Left ventricle myocardium inferior (tissue), 1 donor: ENCODE results near the gene KIAA1671. TPM values are rescaled to one million over a fixed set of nuclear protein-coding genes. Genes with fewer than 3 reads are reported as not detected.

ENCODE experiments used
- DNase-seq: peaks from one replicate; pipeline ENCODE4 v3.0.0-alpha.2; 2020
- H3K27ac ChIP-seq: fragments of 200-600 bp; replicated peaks from 2 replicates; pipeline ENCODE4 v1.8.0; 2021
- H3K27me3 ChIP-seq: fragments of 200-600 bp; 2 replicates; pipeline ENCODE4 v1.8.0; 2021; ENCODE audit warnings: low read depth
- H3K36me3 ChIP-seq: fragments of 200-600 bp; 2 replicates; pipeline ENCODE4 v1.8.0; 2021
- H3K4me1 ChIP-seq: fragments of 200-600 bp; 2 replicates; pipeline ENCODE4 v1.8.0; 2021
- H3K4me3 ChIP-seq: fragments of 200-600 bp; 2 replicates; pipeline ENCODE4 v1.8.0; 2021; ENCODE audit warnings: mild to moderate bottlenecking, moderate library complexity
- H3K9me3 ChIP-seq: fragments of 200-600 bp; replicated peaks from 2 replicates; pipeline ENCODE4 v1.8.0; 2021
- intact Hi-C: fragments of 100-400 bp; cut with micrococcal nuclease; formaldehyde crosslinking; loops from one replicate; pipeline ENCODE4 v1.11.0; 2022
- total RNA-seq: library from RNA; stranded (reverse); fragmentation: NEBNext Ultra II Directional; extraction: Animal tissue kit (Norgen Biotek cat#: 25700); gene quantifications from one replicate; pipeline ENCODE4 v1.2.1, GENCODE V29; 2021
- TF ChIP-seq, protein P1 (sequence below): fragments of 200-600 bp; IDR thresholded peaks from 2 replicates; pipeline ENCODE4 v1.8.0; 2021; ENCODE audit warnings: antibody characterized with exemption, mild to moderate bottlenecking, borderline replicate concordance
- donor health status: DM: no; HTN: yes; CAD: no; lungs with severe emphysema.

Gene KIAA1671
- total RNA-seq, 1 donor from 2014 or later, result 12.2 TPM

GRCh38 chr22:25006354-25006753, 53.8 kb downstream of the KIAA1671 start:
- H3K4me3 ChIP-seq, result no peak overlapping the region
- peaks cover 30% of the 10 kb centered on the region for H3K4me1 ChIP-seq
- H3K9me3 ChIP-seq, result no peaks in the 10 kb centered on the region
- intact Hi-C loops, result no loop called here
- no peak for DNase-seq
- H3K27me3 ChIP-seq, result no peaks in the 10 kb centered on the region
- TF ChIP-seq, protein P1, sequence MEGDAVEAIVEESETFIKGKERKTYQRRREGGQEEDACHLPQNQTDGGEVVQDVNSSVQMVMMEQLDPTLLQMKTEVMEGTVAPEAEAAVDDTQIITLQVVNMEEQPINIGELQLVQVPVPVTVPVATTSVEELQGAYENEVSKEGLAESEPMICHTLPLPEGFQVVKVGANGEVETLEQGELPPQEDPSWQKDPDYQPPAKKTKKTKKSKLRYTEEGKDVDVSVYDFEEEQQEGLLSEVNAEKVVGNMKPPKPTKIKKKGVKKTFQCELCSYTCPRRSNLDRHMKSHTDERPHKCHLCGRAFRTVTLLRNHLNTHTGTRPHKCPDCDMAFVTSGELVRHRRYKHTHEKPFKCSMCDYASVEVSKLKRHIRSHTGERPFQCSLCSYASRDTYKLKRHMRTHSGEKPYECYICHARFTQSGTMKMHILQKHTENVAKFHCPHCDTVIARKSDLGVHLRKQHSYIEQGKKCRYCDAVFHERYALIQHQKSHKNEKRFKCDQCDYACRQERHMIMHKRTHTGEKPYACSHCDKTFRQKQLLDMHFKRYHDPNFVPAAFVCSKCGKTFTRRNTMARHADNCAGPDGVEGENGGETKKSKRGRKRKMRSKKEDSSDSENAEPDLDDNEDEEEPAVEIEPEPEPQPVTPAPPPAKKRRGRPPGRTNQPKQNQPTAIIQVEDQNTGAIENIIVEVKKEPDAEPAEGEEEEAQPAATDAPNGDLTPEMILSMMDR, result no peak
- H3K27ac ChIP-seq, result no peak overlapping the region
- H3K36me3 ChIP-seq, result no peaks in the 10 kb centered on the region

DNA sequence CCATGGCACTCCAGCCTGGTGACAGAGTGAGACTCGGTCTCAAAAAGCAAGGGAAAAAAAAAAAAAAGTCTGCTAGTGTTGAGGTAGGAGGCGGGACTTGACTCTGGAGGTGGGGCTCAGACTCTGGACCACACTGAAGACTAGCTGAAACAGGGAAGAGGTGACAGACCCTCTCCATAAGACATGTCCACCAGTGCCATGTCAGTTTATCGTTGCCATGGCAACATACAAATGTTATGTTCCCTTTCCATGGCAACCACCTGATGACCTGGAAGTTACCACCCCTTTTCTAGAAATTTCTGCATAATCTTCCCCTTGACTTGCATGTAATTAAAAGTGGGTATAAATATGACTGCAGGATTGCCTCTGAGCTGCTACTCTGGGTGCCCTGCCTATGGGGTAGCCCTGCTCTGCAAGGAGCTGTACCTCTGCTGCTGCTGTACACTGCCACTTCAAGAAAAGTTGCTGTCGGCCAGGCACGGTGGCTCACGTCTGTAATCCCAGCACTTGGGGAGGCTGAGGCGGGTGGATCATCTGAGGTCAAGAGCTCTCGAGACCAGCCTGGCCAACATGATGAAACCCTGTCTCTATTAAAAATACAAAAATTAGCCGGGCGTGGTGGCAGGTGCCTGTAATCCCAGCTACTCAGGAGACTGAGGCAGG, 55.1 kb downstream of the KIAA1671 start:
- DNase-seq, result no peak
- intact Hi-C loops, result no loop called here
- Histone ChIP-seq H3K36me3 (no peaks in the 10 kb centered on the region), H3K4me1 (peaks cover 28% of the 10 kb centered on the region), H3K27me3 (no peaks in the 10 kb centered on the region), H3K27ac (no peak overlapping the region), H3K4me3 (no peak overlapping the region), H3K9me3 (no peaks in the 10 kb centered on the region)
- TF ChIP-seq, protein P1, result no peak

- Histone ChIP-seq H3K27me3 (no peaks in the 10 kb centered on the region), H3K4me3 (no peak overlapping the region), H3K27ac (peak overlapping the region; percentile 47), H3K36me3 (no peaks in the 10 kb centered on the region), H3K4me1 (peaks cover 35% of the 10 kb centered on the region), H3K9me3 (no peaks in the 10 kb centered on the region)
- TF ChIP-seq, protein P1, result no peak
- DNase-seq, result peak; percentile 39
- intact Hi-C loops, result no loop called here
Observed at GRCh38 chr22:25008666-25009065, 56.1 kb downstream of the KIAA1671 start.

DNA sequence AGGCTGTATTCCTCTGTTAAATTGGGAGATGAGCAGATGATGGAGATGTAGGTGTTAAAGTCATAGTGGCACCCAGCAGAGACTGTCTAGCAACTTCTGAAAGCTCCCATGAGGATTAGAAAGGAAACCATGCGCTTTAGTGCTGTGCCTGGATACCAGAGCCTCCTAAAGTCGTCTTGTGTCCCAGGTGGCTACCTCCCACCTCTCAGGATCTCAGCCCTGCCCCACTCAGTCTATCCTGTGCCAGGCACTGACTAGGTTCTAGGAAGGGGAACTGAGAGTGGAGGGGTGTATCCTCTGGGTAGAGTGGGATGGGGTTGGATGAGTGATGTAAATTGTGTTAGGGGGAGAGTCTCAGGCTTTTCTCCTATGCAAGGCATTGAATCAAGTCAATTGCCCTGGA, 60.2 kb downstream of the KIAA1671 start:
- no peaks in the 10 kb centered on the region for H3K27me3 ChIP-seq
- H3K9me3 ChIP-seq, result no peaks in the 10 kb centered on the region
- TF ChIP-seq, protein P1, result no peak
- no peaks in the 10 kb centered on the region for H3K36me3 ChIP-seq
- intact Hi-C loops, result loop anchor here (5.0 kb wide), 1 partner anchor 40 kb away; no protein-coding TSS in a partner anchor
- peaks cover 71% of the 10 kb centered on the region for H3K4me1 ChIP-seq
- peak overlapping the region; percentile 77 for H3K27ac ChIP-seq
- no peak overlapping the region for H3K4me3 ChIP-seq
- DNase-seq, result no peak

GRCh38 chr22:25013607-25014006, 61.1 kb downstream of the KIAA1671 start:
- intact Hi-C loops, result loop anchor here (5.0 kb wide), 1 partner anchor 41 kb away; no protein-coding TSS in a partner anchor
- Histone ChIP-seq H3K27me3 (no peaks in the 10 kb centered on the region), H3K27ac (peak overlapping the region; percentile 77), H3K36me3 (no peaks in the 10 kb centered on the region), H3K9me3 (no peaks in the 10 kb centered on the region), H3K4me1 (peaks cover 70% of the 10 kb centered on the region), H3K4me3 (no peak overlapping the region)
- peak; percentile 37 for DNase-seq
- TF ChIP-seq, protein P1, result no peak
